BJ (cell line): ENCODE results near the gene AKT3. TPM values are rescaled to one million over a fixed set of nuclear protein-coding genes. Genes with fewer than 3 reads are reported as not detected.

Experiments
- CTCF ChIA-PET: fragments of 350-600 bp; formaldehyde crosslinking; extraction: SDS; loops from one replicate; lab custom pipeline; 2021; ENCODE audit warnings: antibody characterized with exemption, inconsistent platforms; lab: Yijun Ruan, JAX
- POLR2A ChIA-PET: fragments of 300-600 bp; sonication (Branson Sonifier 250); formaldehyde crosslinking; extraction: SDS; loops from one replicate; lab custom pipeline; 2021; ENCODE audit warnings: antibody characterized with exemption; lab: Charles Lee
- DNase-seq: peaks from one replicate; pipeline ENCODE4 v3.0.0-alpha.2; 2011; ENCODE audit warnings: low read depth
- H3K27me3 ChIP-seq: 2 replicates; pipeline ENCODE4 v1.6.0; 2011; ENCODE audit warnings: low read length; ENCODE audit not compliant: control insufficient read depth, insufficient read depth
- H3K36me3 ChIP-seq: 2 replicates; pipeline ENCODE4 v1.5.1; 2011; ENCODE audit warnings: low read length; ENCODE audit not compliant: control insufficient read depth, insufficient read depth
- H3K4me3 ChIP-seq: 2 replicates; pipeline ENCODE4 v1.5.1; 2011; ENCODE audit warnings: low read depth, mild to moderate bottlenecking, control low read depth, low read length
- polyA plus RNA-seq: library from polyadenylated mRNA; depleted of rRNA; stranded (reverse); fragments of >200 nt; gene quantifications from 2 replicates; pipeline ENCODE4 v1.2.3, GENCODE V29; 2011
- TF ChIP-seq, protein P1 (sequence below): IDR thresholded peaks from 2 replicates; pipeline ENCODE4 v1.5.1; 2011; ENCODE audit warnings: low read depth, mild to moderate bottlenecking, control low read depth, inconsistent platforms, low read length, moderate library complexity; ENCODE audit not compliant: insufficient read depth

Gene AKT3
- polyA plus RNA-seq, 1 experiment, result 23.8 TPM

DNA sequence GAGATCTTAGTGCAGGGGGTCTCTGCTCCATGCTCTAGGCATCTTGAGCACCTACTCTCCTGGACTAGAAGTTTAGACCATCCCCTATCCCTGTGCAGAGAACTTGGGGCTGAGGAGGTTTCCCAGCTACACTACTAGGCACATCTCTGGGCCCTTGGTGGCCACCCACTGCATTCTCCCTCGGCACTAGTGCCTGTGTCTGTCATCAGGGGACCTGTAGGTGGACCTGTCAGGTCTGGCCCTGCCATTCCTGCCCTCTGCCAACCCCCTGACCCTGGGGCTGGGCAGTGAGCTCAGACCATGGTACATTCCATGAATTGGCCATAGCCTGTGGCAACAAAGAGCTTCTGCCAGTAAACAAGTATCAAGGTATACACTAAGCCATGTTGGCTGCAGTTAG lies 269.1 kb downstream of the AKT3 start:
- 0 out of 2 replicates have a peak, but pooled peaks cover 1% of the 10 kb centered on the region for H3K36me3 ChIP-seq
- DNase-seq, result no peak
- TF ChIP-seq, protein P1, sequence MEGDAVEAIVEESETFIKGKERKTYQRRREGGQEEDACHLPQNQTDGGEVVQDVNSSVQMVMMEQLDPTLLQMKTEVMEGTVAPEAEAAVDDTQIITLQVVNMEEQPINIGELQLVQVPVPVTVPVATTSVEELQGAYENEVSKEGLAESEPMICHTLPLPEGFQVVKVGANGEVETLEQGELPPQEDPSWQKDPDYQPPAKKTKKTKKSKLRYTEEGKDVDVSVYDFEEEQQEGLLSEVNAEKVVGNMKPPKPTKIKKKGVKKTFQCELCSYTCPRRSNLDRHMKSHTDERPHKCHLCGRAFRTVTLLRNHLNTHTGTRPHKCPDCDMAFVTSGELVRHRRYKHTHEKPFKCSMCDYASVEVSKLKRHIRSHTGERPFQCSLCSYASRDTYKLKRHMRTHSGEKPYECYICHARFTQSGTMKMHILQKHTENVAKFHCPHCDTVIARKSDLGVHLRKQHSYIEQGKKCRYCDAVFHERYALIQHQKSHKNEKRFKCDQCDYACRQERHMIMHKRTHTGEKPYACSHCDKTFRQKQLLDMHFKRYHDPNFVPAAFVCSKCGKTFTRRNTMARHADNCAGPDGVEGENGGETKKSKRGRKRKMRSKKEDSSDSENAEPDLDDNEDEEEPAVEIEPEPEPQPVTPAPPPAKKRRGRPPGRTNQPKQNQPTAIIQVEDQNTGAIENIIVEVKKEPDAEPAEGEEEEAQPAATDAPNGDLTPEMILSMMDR, result no peak
- ChIA-PET POLR2A (no interaction called here), CTCF (interaction anchor here (0.7 kb wide), 1 partner anchor 40 kb away, joined by 3 read pairs; no protein-coding TSS in a partner anchor)
- no peaks in the 10 kb centered on the region for H3K27me3 ChIP-seq
- no peak overlapping the region for H3K4me3 ChIP-seq

DNA sequence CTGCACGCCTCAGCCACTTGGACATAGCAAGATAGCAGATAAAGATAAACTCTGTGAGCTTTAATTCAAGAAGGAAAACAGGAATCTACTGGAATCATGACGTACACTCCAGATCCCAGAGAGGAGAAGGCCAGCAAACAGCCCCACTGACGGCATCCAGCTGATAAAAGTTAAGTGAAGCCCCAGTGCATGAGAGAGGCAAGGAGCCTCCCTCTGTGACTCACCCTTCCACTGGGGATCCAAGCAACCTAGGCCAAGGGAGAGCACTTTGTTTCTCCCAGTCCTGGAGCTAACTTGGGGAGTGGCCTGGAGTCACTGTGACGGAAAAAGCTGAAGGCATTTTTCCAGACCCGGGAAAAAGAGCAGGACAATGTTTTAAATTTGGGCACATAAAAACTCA lies 270.0 kb downstream of the AKT3 start:
- ChIA-PET CTCF (interaction anchor here (0.5 kb wide), 1 partner anchor 95 kb away, joined by 3 read pairs; no protein-coding TSS in a partner anchor), POLR2A (no interaction called here)
- no peak for DNase-seq
- Histone ChIP-seq H3K27me3 (no peaks in the 10 kb centered on the region), H3K36me3 (0 out of 2 replicates have a peak, but pooled peaks cover 1% of the 10 kb centered on the region), H3K4me3 (no peak overlapping the region)
- TF ChIP-seq, protein P1, result no peak

- no peaks in the 10 kb centered on the region for H3K36me3 ChIP-seq
- no peak overlapping the region for H3K4me3 ChIP-seq
- ChIA-PET POLR2A (interaction anchor here (0.8 kb wide), 1 partner anchor 18 kb away, joined by 7 read pairs; no protein-coding TSS in a partner anchor), CTCF (no interaction called here)
- DNase-seq, result no peak
- TF ChIP-seq, protein P1, result no peak
- H3K27me3 ChIP-seq, result no peaks in the 10 kb centered on the region
Measured at GRCh38 chr1:243575070-243575469, 275.0 kb downstream of the AKT3 start.

DNA sequence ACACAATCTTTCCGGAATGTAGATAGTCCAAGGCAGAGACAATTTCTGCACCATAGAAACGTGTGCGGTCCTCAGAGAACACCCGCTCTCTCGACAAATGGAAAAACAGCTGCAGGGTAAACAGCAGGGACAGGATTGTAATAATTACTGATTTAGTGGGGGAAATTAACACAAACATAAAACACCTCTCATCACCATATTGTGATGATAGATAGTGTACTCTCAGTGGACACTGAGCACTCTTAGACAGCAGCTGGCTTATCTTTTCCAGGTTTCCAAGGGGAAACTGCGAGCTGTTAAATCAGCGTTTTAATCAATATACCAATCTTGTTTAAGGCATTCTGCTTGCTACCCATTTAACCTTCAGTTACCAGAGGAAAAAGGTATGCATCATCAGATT lies 277.1 kb downstream of the AKT3 start:
- TF ChIP-seq, protein P1, result no peak
- no peak for DNase-seq
- POLR2A ChIA-PET, result no interaction called here
- CTCF ChIA-PET, result no interaction called here
- Histone ChIP-seq H3K36me3 (no peaks in the 10 kb centered on the region), H3K4me3 (no peak overlapping the region), H3K27me3 (no peaks in the 10 kb centered on the region)

DNA sequence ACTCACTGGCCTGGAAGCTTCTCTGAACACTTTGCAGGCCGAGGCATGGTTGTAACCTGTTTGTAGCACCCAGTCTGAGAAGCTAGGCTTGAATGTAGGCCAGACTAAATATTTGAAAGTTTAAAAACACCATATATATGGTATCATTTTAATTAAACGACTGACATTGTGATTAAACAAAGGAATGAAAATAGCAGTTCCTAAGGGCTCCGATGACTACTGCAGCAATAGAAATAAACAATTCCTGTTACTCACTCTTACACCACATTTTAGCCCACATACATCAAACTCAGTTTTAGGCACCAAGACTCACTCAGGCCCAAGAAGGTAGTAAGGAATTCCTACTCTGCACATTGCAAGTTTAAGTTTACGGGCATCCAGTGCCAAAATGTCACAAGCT lies 281.2 kb downstream of the AKT3 start:
- peak; percentile 16 for DNase-seq
- TF ChIP-seq, protein P1, result no peak
- ChIA-PET CTCF (interaction anchor here (0.7 kb wide), 1 partner anchor 10 kb away, joined by 3 read pairs; no protein-coding TSS in a partner anchor), POLR2A (no interaction called here)
- H3K4me3 ChIP-seq, result no peak overlapping the region
- H3K36me3 ChIP-seq, result no peaks in the 10 kb centered on the region
- H3K27me3 ChIP-seq, result no peaks in the 10 kb centered on the region
